Mesothelial cell of epicardium (in vitro differentiated cells): Measurements from ENCODE around the gene KLF13. TPM values are rescaled to one million over a fixed set of nuclear protein-coding genes. Genes with fewer than 3 reads are reported as not detected.

ENCODE experiments used
- DNase-seq, 2 experiments: peaks; one replicate each; pipeline ENCODE4 v3.0.0; 2021; ENCODE audit warnings: low spot score in 2 of 2; ENCODE audit not compliant: unreplicated experiment in 2 of 2
- H3K27ac Mint-ChIP-seq: 2 replicates; pipeline ENCODE4 v1.8.0; 2021; ENCODE audit warnings: mixed read lengths
- H3K27me3 Mint-ChIP-seq: 2 replicates; pipeline ENCODE4 v1.8.0; 2021; ENCODE audit warnings: low read depth, mixed read lengths
- H3K36me3 Mint-ChIP-seq: 2 replicates; pipeline ENCODE4 v1.8.0; 2021; ENCODE audit warnings: mixed read lengths
- H3K4me1 Mint-ChIP-seq: 2 replicates; pipeline ENCODE4 v1.8.0; 2021; ENCODE audit warnings: mixed read lengths
- H3K4me3 Mint-ChIP-seq: 2 replicates; pipeline ENCODE4 v1.8.0; 2021; ENCODE audit warnings: mild to moderate bottlenecking, moderate library complexity, mixed read lengths
- H3K9me3 Mint-ChIP-seq: 2 replicates; pipeline ENCODE4 v1.8.0; 2021; ENCODE audit warnings: mixed read lengths
- CTCF ChIP-seq: fragments of 200-600 bp; sonication (generic); IDR thresholded peaks from one replicate; pipeline ENCODE4 v1.5.0; 2021; ENCODE audit warnings: antibody characterized with exemption; ENCODE audit not compliant: unreplicated experiment
- total RNA-seq: library from RNA; stranded (reverse); gene quantifications from 3 replicates; pipeline ENCODE4 v1.2.1, GENCODE V29; 2021

Gene KLF13
- total RNA-seq, 1 donor from 2014 or later = 28.1 TPM

GRCh38 chr15:31397851-31398661 lies 71.4 kb downstream of the KLF13 start:
- no peak for DNase-seq
- no peak overlapping the region for H3K27ac Mint-ChIP-seq
- H3K4me1 Mint-ChIP-seq = peaks cover 20% of the 10 kb centered on the region
- peaks cover 18% of the 10 kb centered on the region for H3K27me3 Mint-ChIP-seq
- H3K36me3 Mint-ChIP-seq = no peaks in the 10 kb centered on the region
- TF ChIP-seq CTCF = no peak
- H3K9me3 Mint-ChIP-seq = no peaks in the 10 kb centered on the region
- H3K4me3 Mint-ChIP-seq = no peak overlapping the region

GRCh38 chr15:31398677-31399301 lies 72.2 kb downstream of the KLF13 start:
- Mint-ChIP-seq H3K4me3 (no peak overlapping the region), H3K36me3 (no peaks in the 10 kb centered on the region), H3K27me3 (peaks cover 10% of the 10 kb centered on the region), H3K9me3 (no peaks in the 10 kb centered on the region), H3K4me1 (peaks cover 18% of the 10 kb centered on the region), H3K27ac (no peak overlapping the region)
- no peak for DNase-seq
- TF ChIP-seq CTCF = no peak

GRCh38 chr15:31399544-31400171 lies 73.0 kb downstream of the KLF13 start:
- H3K36me3 Mint-ChIP-seq = no peaks in the 10 kb centered on the region
- H3K27me3 Mint-ChIP-seq = peaks cover 2% of the 10 kb centered on the region
- H3K27ac Mint-ChIP-seq = no peak overlapping the region
- no peak overlapping the region for H3K4me3 Mint-ChIP-seq
- TF ChIP-seq CTCF = no peak
- H3K4me1 Mint-ChIP-seq = peaks cover 18% of the 10 kb centered on the region
- DNase-seq = no peak
- peaks cover under 1% of the 10 kb centered on the region for H3K9me3 Mint-ChIP-seq

GRCh38 chr15:31400222-31400927 lies 73.7 kb downstream of the KLF13 start:
- Mint-ChIP-seq H3K27me3 (no peaks in the 10 kb centered on the region), H3K4me3 (no peak overlapping the region), H3K4me1 (peaks cover 18% of the 10 kb centered on the region), H3K9me3 (peaks cover 5% of the 10 kb centered on the region), H3K27ac (no peak overlapping the region), H3K36me3 (no peaks in the 10 kb centered on the region)
- no peak for DNase-seq
- TF ChIP-seq CTCF = no peak

- Mint-ChIP-seq H3K27ac (no peak overlapping the region), H3K4me3 (no peak overlapping the region), H3K36me3 (no peaks in the 10 kb centered on the region), H3K4me1 (peaks cover 18% of the 10 kb centered on the region), H3K9me3 (peaks cover 10% of the 10 kb centered on the region), H3K27me3 (no peaks in the 10 kb centered on the region)
- no peak for DNase-seq
- no peak for TF ChIP-seq CTCF
These were observed 74.6 kb downstream of the KLF13 start for GRCh38 chr15:31401282-31401681.
